GM23338 (cell line): Measurements from ENCODE around the gene NHERF1.

Experiments used
- CREB1 ChIP-seq: fragments of 250-450 bp; sonication (Bioruptor Pico); IDR thresholded peaks from 2 replicates; pipeline ENCODE4 v1.5.0; 2020; ENCODE audit warnings: low read depth, mild to moderate bottlenecking, moderate library complexity
- EZH2 ChIP-seq: fragments of 200-600 bp; sonication (generic); IDR thresholded peaks from one replicate; pipeline ENCODE4 v1.8.0; 2017; ENCODE audit warnings: antibody characterized with exemption, mild to moderate bottlenecking, low read depth; ENCODE audit not compliant: unreplicated experiment
- EZH2phosphoT487 ChIP-seq: fragments of 200-600 bp; sonication (generic); IDR thresholded peaks from one replicate; pipeline ENCODE4 v1.8.1; 2018; ENCODE audit warnings: antibody characterized with exemption; ENCODE audit not compliant: unreplicated experiment
- JUNB ChIP-seq: IDR thresholded peaks from one replicate; pipeline ENCODE4 v1.6.1; 2016; ENCODE audit warnings: antibody characterized with exemption; ENCODE audit not compliant: unreplicated experiment
- NANOG ChIP-seq: IDR thresholded peaks from 2 replicates; pipeline ENCODE4 v1.6.1; 2016; ENCODE audit warnings: antibody characterized with exemption, borderline replicate concordance
- POLR2AphosphoS5 ChIP-seq: IDR thresholded peaks from 2 replicates; pipeline ENCODE4 v1.6.1; 2016; ENCODE audit warnings: antibody characterized with exemption, low read depth
- ZNF114 ChIP-seq: fragments of 250-450 bp; sonication (Bioruptor Pico); IDR thresholded peaks from 2 replicates; pipeline ENCODE4 v1.5.0; 2020; ENCODE audit warnings: mild to moderate bottlenecking, moderate library complexity
- ZNF331 ChIP-seq: fragments of 250-450 bp; sonication (Bioruptor Pico); IDR thresholded peaks from 2 replicates; pipeline ENCODE4 v1.5.0; 2020; ENCODE audit warnings: low read depth, mild to moderate bottlenecking, moderate library complexity
- TF ChIP-seq, protein P1 (sequence below), 2 experiments: fragments of 200-600 bp in 1 of 2; sonication (generic) in 1 of 2; conservative IDR thresholded peaks; 2 replicates each; pipeline versions ENCODE4 v1.5.1 to v1.6.1; 2016 to 2017; ENCODE audit warnings: antibody characterized with exemption in 2 of 2, low read depth in 2 of 2, mild to moderate bottlenecking in 2 of 2, moderate library complexity in 1 of 2
- TF ChIP-seq, protein P2 (sequence below): IDR thresholded peaks from one replicate; pipeline ENCODE4 v1.6.1; 2018; ENCODE audit warnings: antibody characterized with exemption; ENCODE audit not compliant: unreplicated experiment
- TF ChIP-seq, protein P3 (sequence below): IDR thresholded peaks from 2 replicates; pipeline ENCODE4 v1.6.1; 2016; ENCODE audit warnings: antibody characterized with exemption

DNA sequence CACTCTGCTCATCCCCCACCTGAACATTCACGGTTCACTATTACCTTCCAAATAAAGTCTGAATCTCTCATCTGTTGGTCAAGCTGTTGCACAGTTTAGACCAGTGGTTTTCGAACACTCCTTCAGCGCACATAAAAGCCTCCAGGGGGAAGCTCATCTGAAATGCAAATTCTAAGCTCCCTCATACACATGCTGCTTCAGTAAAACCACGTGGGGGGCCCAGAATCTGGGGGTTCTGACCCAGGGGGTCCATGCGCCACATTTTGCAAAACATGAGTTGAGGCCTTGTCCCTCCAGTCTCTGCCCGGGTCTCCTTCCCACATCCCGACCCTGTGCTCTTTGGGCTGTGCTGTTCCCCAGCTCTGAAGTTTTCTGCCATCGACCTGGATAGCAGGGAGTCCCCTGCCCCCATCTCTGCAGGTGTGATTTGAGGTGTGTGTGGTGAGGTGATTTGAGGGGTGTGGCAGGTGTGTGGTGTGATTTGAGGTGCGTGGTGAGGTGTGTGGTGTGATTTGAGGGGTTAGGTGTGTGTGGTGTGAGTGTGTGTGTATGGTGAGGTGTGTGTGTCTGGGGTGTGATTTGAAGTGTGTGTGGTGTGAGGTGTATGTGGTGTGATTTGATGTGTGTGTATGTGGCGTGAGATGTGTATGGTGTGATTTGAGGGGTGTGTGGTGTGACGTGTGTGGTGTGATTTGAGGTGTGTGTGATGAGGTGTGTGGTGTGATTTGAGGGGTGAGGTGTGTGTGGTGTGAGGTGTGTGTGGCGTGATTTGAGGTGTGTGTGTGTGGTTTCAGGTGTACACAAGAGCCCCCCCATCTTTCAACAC is 16.2 kb upstream of the NHERF1 start:
- TF ChIP-seq, protein P1, sequence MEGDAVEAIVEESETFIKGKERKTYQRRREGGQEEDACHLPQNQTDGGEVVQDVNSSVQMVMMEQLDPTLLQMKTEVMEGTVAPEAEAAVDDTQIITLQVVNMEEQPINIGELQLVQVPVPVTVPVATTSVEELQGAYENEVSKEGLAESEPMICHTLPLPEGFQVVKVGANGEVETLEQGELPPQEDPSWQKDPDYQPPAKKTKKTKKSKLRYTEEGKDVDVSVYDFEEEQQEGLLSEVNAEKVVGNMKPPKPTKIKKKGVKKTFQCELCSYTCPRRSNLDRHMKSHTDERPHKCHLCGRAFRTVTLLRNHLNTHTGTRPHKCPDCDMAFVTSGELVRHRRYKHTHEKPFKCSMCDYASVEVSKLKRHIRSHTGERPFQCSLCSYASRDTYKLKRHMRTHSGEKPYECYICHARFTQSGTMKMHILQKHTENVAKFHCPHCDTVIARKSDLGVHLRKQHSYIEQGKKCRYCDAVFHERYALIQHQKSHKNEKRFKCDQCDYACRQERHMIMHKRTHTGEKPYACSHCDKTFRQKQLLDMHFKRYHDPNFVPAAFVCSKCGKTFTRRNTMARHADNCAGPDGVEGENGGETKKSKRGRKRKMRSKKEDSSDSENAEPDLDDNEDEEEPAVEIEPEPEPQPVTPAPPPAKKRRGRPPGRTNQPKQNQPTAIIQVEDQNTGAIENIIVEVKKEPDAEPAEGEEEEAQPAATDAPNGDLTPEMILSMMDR (conservative IDR thresholded peaks at IDR 0.05; ENCODE audit: low read depth in 2 of 2): no peak
- TF ChIP-seq EZH2phosphoT487 (no peak), POLR2AphosphoS5 (no peak), EZH2 (no peak), NANOG (no peak), JUNB (no peak), ZNF331 (CRISPR knock-in tag) (no peak), CREB1 (CRISPR knock-in tag) (no peak), ZNF114 (CRISPR knock-in tag) (no peak)
- TF ChIP-seq, protein P2, sequence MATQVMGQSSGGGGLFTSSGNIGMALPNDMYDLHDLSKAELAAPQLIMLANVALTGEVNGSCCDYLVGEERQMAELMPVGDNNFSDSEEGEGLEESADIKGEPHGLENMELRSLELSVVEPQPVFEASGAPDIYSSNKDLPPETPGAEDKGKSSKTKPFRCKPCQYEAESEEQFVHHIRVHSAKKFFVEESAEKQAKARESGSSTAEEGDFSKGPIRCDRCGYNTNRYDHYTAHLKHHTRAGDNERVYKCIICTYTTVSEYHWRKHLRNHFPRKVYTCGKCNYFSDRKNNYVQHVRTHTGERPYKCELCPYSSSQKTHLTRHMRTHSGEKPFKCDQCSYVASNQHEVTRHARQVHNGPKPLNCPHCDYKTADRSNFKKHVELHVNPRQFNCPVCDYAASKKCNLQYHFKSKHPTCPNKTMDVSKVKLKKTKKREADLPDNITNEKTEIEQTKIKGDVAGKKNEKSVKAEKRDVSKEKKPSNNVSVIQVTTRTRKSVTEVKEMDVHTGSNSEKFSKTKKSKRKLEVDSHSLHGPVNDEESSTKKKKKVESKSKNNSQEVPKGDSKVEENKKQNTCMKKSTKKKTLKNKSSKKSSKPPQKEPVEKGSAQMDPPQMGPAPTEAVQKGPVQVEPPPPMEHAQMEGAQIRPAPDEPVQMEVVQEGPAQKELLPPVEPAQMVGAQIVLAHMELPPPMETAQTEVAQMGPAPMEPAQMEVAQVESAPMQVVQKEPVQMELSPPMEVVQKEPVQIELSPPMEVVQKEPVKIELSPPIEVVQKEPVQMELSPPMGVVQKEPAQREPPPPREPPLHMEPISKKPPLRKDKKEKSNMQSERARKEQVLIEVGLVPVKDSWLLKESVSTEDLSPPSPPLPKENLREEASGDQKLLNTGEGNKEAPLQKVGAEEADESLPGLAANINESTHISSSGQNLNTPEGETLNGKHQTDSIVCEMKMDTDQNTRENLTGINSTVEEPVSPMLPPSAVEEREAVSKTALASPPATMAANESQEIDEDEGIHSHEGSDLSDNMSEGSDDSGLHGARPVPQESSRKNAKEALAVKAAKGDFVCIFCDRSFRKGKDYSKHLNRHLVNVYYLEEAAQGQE: no peak
- TF ChIP-seq, protein P3, sequence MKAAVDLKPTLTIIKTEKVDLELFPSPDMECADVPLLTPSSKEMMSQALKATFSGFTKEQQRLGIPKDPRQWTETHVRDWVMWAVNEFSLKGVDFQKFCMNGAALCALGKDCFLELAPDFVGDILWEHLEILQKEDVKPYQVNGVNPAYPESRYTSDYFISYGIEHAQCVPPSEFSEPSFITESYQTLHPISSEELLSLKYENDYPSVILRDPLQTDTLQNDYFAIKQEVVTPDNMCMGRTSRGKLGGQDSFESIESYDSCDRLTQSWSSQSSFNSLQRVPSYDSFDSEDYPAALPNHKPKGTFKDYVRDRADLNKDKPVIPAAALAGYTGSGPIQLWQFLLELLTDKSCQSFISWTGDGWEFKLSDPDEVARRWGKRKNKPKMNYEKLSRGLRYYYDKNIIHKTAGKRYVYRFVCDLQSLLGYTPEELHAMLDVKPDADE: no peak
